HG02973 (cell line): ENCODE measurements around the gene SERPINB2.
"Not testable (repeated sequence)": the region's sequence is repeated elsewhere in the genome, so short reads cannot be mapped to it uniquely, and the experiment has no call there.

Source experiments
- ATAC-seq: cut with Tn5 transposase; IDR thresholded peaks from one replicate; pipeline ENCODE4 v1.9.1; 2021; ENCODE audit warnings: moderate library complexity; ENCODE audit not compliant: unreplicated experiment

The SERPINB2 gene

GRCh38 chr18:63888470-63889190 is 1.1 kb downstream of the SERPINB2 start:
- no peak for ATAC-seq

DNA sequence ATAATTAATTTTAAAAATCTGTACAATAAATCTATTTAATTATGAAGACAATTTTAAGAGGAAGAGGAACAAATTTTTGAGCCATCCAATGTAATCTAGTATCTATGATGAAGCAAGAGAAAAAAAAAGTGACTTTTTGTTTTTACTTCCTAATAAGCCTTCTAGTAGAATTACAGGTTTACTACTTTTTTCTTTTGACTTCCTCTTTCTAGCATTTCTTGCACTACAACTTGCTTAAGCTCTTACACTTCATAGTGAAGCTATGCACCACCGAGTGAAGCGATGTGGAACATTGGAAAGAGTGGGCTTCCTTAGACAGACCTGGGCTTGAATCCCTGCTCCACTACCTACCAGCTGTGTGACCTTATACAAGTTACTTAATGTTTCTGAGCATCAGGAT is 2.1 kb downstream of the SERPINB2 start:
- ATAC-seq, result no peak

DNA sequence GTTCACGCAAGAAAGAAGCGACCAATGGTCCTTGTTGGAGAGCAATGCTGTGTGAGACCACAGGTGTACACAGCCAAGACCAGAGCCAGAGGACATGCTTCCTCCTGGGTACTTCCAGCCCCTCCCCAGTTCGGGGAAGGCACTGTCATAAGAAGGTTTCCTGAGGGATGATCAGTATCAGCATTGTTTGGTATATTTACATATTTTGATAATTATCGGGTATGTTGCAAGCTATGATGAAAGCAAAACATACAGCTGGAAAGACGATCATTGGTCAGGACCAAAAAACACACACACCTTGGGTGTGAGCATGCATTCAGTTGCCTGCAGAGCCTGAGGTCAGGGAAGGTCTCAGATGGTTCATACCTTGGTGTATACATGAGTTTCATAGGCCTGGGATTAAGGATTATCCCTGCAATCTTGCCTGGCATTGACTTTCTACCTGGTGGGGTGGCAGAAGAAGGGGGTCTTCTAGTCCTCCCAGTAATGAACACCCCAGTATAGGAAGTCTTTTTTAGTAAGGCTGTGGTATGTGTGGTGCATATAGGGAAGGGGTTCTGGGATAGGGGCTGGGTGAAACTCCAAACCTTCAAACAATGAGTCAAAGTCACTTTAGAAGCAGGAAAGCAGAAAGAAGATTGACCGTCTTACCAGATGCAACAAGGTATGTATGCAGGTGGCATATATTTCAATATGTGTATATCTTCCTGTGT is 2.9 kb downstream of the SERPINB2 start:
- ATAC-seq, result no peak

- ATAC-seq, result no peak
Measured at GRCh38 chr18:63890950-63891304, 3.4 kb downstream of the SERPINB2 start.

- ATAC-seq, result no peak
Measured at GRCh38 chr18:63892566-63892965, 5.1 kb downstream of the SERPINB2 start.

GRCh38 chr18:63894106-63894772 is 6.7 kb downstream of the SERPINB2 start:
- no peak for ATAC-seq

GRCh38 chr18:63895190-63895589 is 7.7 kb downstream of the SERPINB2 start:
- no peak for ATAC-seq

- no peak for ATAC-seq
Measured at GRCh38 chr18:63897072-63897471, 9.6 kb downstream of the SERPINB2 start.

DNA sequence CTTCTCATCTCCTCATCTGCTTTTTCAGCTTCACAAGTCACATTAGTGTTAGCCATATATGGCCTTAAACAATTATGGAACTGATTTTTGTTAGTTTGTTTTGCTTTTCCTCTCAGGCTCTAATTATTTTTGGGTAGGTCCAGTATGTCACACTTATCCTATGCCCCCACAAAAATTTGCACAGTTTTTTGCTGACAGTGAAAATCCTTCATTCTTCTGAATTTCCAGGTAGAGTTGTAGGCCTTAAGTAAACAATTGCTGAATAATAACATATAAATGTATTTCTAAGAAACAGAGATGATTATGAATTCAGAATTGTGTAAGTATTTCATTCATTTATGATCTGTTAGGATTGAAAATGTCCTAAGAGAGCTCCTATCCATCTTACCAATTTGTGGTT is 11.7 kb downstream of the SERPINB2 start:
- no peak for ATAC-seq

DNA sequence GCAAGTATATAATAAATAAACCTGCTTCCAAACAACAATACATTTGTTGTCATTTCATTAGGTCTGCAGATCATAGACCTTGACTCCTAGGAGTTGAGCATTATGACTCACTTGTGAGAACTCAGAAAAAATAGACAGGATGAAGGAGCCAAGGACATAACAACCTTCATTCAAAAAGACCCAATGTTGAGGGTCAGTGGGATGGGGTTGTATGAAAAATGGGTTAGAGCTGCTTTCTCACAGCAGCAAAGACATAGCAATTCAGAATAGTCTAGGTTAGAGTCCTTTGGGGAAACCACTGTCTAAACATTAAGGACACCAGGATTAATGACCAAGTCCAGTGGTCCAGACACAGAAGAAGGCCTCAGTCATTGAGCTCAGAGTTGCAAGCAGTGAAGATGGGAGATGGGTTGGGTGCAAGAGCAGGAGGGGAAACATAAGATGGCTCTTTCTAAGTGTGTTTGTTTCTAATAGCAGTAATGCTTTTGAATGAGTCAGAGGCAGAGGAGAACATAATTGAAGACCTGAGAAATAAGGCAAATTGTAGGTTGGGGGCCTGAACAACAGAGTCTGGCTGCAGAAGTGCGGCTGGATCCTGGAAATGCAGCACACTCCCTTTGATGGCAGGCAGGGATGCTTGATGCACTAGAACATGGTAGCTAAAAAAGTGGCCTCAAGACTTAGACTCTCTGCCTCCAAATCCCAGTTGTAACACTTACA is 16.5 kb downstream of the SERPINB2 start:
- ATAC-seq, result no peak

GRCh38 chr18:63904694-63905093 is 17.2 kb downstream of the SERPINB2 start:
- no peak for ATAC-seq

- ATAC-seq, result no peak
Measured at GRCh38 chr18:63905361-63905760, 17.9 kb downstream of the SERPINB2 start.

DNA sequence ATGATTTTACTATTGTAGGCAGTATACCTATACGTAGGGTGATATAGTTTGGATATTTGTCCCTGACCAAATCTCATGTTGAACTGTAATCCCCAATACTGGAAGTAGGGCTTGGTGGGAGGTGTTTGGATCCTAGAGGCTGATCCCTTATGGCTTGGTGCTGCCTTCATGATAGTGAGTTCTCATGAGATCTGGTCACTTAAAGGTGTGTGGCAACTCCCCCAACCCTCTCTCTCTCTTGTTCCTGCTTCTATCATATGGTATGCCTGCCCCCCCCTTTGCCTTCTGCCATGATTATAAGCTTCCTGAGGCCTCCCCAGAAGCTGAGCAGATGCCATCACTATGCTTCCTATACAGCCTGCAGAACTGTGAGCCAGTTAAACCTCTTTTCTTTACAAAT is 18.6 kb downstream of the SERPINB2 start:
- ATAC-seq, result no peak

DNA sequence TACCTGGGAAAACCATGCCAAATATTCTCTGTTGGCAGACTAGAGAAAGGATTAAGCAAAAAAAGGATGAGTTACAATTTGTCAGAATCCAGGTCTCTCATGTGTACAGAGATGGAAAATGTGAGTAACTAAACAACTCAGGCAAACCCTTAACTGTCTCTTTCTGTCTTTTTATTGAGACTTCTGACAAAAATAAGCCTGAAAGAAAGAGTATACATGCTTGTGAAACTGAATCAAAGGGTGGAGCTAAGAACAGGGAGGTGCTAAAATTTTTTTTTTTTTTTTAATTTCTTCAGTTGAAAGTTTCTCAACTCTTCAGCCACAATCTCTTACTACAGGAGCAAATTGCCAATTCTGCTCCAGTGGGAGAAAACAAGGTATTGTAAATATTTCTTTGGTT is 20.2 kb downstream of the SERPINB2 start, which contains the start of gene SERPINB10:
Gene SERPINB10, plus strand, starts transcription at position 295 of the 400 bp plus-strand sequence. CDS start 7,553 bp downstream, outside the sequence.
- ATAC-seq, result peak; percentile 58

- ATAC-seq, result no peak
Measured at GRCh38 chr18:63908858-63909257, 21.4 kb downstream of the SERPINB2 start.

GRCh38 chr18:63909870-63910269 is 22.4 kb downstream of the SERPINB2 start:
- ATAC-seq, result peak; percentile 70

DNA sequence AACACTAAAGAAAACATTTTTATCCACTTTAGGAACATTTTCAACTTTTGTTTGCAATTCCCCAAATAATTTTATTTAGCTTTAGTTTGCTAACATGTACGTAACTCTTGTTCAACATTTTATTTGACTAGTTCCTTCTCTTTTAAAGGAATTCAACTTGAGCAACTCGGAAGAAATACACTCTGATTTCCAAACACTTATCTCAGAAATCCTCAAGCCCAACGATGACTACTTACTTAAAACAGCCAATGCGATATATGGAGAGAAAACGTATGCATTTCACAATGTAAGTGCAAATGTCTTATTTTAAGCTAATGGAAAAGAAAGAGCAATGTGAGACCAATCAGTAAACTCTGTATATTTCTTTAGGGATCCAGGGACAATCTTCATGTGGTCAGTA is 30.3 kb downstream of the SERPINB2 start:
- ATAC-seq, result no peak

DNA sequence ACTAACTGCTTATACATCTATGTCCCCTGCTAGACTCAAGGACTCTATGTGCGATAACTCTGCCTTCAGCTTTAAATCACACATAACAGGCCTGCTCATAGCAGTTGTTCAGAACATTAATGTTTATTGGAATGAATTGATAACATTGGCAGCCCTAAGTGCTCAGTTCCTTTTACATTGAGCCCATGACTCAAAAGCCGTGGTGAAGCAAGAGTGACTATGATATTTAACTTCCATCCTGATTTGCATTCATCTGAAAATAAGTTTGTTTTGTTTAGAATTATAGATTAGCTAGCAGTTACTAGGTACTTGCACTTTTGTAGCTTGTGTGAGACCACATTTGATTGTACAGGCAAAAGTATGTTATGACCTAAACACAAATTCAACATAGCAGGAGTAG is 34.5 kb downstream of the SERPINB2 start:
- no peak for ATAC-seq

DNA sequence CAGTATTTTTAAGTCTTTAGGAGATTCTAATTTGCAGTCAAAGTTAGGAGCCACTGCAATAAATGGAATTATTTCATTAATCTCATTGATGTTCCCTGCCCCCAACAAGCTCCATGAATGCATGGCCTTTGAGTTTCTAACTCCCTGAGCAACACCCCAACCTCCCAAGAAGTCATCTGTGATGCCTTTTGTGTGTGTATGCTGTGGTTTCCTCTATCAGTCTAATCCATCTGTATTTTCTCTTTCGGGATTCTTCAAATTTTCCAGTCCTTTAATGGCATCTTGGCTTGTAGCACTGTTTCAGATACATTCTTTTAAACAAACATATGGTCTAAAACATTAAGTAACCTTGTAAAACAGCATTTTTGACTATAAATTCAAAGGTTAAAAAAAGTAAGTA is 37.0 kb downstream of the SERPINB2 start:
- no peak for ATAC-seq

DNA sequence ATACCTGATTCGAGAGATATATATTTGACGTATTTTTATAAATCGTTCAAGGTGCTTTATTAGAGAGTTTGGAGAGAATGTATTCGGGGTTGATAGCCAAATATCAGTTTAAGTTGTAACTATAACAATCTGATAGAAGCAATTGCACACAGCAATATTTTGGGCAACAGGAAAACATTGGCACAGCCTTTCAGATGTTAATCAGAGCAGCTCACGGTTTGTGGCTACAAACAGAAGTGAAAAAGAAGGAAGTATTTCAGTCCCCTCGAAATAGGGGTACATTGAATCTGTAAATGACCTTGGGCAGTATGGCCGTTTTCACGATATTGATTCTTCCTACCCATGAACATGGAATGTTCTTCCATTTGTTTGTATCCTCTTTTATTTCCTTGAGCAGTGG is 40.8 kb downstream of the SERPINB2 start:
- no peak for ATAC-seq

GRCh38 chr18:63929369-63929768 is 41.9 kb downstream of the SERPINB2 start:
- ATAC-seq, result not testable (repeated sequence)
